ENCODE results near the gene ZC3HAV1.
"Not testable (repeated sequence)": the region's sequence is repeated elsewhere in the genome, so short reads cannot be mapped to it uniquely, and the experiment has no call there.

The ZC3HAV1 gene

GRCh38 chr7:139112316-139112715, 2.8 kb upstream of the ZC3HAV1 start:
- DNase-seq (ENCODE audit: low spot score): no peak

DNA sequence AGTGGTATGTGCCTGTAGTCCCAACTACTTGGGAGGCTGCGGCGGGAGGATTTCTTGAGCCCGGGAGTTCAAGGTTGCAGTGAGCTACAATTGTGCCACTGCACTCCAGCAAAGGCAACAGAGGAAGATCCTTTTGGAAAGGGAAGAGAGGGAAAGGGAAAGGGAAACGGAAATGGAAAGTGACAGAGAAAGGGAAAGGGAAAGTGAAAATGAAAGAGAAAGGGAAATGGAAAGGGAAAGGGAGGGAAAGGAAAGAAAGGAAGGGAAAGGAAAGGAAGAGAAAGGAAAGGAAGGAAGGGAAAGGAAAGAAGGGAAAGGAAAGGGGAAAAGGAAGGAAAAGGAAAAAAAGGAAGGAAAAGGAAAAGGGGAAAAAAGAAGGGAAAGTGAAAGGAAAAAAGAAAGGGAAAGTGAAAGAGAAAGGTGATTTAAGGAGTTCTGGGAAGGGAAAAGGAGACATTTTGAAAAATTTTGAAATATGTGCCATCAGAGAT, 2.3 kb upstream of the ZC3HAV1 start:
- no peak for DNase-seq (ENCODE audit: low spot score)

- no peak for DNase-seq (ENCODE audit: low spot score)
Measured at GRCh38 chr7:139111147-139111546, 1.6 kb upstream of the ZC3HAV1 start.

GRCh38 chr7:139109983-139110411, 477 bp upstream of the ZC3HAV1 start:
- DNase-seq (ENCODE audit: low spot score): no peak

GRCh38 chr7:139108266-139109187, 993 bp downstream of the ZC3HAV1 start:
- no peak for DNase-seq (ENCODE audit: low spot score)

- DNase-seq (ENCODE audit: low spot score): no peak
Measured at GRCh38 chr7:139106959-139107358, 2.6 kb downstream of the ZC3HAV1 start.

- DNase-seq (ENCODE audit: low spot score): not testable (repeated sequence)
Measured at GRCh38 chr7:139106227-139106626, 3.3 kb downstream of the ZC3HAV1 start.

- DNase-seq (ENCODE audit: low spot score): no peak
Measured at GRCh38 chr7:139105484-139105883, 4.0 kb downstream of the ZC3HAV1 start.

DNA sequence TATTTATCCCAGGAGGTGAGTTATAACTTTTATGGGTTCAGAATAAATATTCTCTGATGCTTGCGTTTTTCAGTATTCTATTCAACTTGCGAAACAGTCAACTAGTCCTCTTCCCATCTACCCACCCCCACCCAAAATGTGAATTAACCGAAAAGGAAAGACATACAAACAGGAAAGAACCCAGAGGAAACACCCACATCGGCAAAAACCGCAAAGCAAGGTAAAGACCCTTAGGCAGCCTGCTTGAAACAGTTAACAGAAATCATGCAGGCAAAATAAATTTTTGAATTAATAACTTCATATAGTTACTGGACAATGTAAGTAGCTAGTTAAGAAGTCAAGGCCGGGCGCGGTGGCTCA, 5.4 kb downstream of the ZC3HAV1 start:
- no peak for DNase-seq (ENCODE audit: low spot score)

DNA sequence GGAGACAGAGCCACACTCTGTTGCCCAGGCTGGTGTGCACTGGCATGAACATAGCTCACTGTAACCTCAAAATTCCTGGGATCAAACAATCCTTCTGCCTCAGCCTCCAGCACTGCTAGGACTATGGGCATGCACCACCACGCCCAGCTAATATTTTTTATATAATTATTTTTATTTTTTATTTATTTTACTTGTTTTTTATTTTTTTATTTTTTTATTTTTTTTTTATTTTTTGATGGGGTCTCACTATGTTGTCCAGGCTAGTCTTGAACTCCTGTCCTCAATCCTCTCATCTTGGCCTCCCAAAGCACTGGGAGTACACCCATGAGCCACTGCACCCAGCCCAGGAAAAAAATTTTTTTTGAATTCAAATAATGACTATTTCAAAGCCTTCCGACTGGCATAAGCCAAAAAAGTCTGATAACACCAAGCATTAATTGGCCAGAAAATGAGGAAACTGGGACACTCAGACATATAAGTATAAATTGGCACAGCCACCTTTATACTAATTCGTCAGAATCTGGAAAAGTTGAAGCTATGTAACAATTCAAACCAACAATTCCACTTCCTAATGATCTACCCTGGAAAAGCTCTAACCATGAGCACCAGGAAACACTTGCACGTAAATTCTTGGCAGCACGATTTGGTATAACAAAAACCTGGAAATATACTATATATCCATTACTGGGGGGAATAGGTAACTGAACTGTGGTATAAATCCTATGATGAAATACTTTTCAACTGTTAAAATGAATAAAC, 6.3 kb downstream of the ZC3HAV1 start:
- DNase-seq (ENCODE audit: low spot score): no peak

DNA sequence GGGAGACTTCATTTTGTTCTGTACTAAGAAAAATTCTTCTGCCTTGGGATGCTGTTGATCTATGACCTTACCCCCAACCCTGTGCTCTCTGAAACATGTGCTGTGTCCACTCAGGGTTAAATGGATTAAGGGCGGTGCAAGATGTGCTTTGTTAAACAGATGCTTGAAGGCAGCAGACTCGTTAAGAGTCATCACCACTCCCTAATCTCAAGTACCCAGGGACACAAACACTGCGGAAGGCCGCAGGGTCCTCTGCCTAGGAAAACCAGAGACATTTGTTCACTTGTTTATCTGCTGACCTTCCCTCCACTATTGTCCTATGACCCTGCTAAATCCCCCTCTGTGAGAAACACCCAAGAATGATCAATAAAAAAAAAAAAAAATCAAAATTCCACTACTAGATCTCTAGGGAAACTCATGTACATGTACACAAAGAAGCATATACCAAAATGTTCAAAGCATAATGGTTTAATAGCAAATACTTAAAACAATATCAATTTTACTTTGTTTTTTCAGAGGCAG, 7.8 kb downstream of the ZC3HAV1 start:
- not testable (repeated sequence) for DNase-seq (ENCODE audit: low spot score)

- DNase-seq (ENCODE audit: low spot score): no peak
Measured at GRCh38 chr7:139099172-139099947, 10.2 kb downstream of the ZC3HAV1 start.

DNA sequence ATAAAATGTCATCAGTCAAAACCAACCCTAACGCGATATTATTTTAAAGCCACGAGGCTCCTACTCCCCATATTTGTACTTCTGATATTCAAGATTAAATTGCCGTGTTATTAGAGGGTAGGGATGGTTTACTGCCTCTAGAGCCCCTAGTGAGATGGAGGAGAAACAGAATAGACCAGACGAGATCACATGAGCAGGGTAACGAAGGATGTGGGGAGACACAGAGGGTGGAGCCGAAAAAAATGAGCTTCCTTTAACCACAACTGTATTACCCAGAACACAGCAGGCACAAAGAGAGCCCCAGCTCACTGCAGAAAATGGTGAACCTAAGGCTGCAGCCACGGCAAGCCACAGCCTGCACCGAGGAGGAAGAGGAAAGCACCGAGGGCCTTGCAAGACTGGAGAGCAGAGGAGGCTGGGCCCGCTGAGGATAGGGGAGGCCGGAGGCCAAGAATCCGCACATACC, 14.3 kb downstream of the ZC3HAV1 start:
- no peak for DNase-seq (ENCODE audit: low spot score)

DNA sequence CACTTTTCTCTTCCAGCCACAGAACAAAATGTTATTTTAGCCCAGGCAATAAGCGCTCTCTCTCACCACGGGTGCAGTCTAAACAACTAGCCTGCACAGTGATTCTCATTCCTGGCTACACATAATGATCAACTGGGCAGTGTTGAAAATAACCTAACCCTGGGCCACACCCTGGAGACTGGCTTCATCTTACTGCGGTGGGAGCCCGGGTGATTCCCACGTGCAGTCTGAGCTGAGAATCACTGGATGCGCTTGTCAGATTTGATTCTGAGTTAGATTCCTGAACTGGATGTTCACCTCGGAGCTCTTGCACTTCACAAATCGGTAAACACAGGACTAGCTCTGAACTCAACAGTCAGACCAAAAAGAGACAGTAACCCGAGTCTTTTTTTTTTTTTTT, 14.9 kb downstream of the ZC3HAV1 start:
- no peak for DNase-seq (ENCODE audit: low spot score)

GRCh38 chr7:139094030-139094429, 15.5 kb downstream of the ZC3HAV1 start:
- no peak for DNase-seq (ENCODE audit: low spot score)

DNA sequence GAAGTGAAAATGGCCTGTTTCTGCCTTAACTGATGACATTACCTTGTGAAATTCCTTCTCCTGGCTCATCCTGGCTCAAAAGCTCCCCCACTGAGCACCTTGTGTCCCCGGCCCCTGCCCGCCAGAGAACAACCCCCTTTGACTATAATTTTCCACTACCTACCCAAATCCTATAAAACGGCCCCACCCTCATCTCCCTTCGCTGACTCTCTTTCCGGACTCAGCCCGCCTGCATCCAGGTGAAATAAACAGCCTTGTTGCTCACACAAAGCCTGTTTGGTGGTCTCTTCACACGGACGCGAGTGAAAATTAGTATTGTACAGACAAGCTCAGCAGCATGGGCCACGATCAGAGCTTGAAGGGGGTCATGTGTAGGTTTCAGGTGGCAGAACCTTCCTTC, 16.0 kb downstream of the ZC3HAV1 start:
- DNase-seq (ENCODE audit: low spot score): not testable (repeated sequence)

- no peak for DNase-seq (ENCODE audit: low spot score)
Measured at GRCh38 chr7:139092090-139092796, 17.3 kb downstream of the ZC3HAV1 start.

DNA sequence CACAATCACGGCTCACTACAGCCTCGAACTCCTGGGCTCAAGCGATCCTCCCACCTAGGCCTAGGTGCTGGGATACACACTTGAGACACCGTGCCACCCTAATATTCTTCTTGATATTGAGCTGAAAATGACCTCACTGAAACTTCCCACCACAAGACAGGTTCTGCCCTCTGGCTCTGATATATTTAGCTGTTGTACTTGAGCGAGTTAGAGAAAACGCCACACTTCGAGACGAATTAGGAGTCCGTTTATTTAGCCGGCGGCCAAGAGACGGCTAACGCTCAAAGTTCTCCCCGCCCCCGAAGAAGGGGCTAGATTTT, 17.9 kb downstream of the ZC3HAV1 start:
- DNase-seq (ENCODE audit: low spot score): no peak

DNA sequence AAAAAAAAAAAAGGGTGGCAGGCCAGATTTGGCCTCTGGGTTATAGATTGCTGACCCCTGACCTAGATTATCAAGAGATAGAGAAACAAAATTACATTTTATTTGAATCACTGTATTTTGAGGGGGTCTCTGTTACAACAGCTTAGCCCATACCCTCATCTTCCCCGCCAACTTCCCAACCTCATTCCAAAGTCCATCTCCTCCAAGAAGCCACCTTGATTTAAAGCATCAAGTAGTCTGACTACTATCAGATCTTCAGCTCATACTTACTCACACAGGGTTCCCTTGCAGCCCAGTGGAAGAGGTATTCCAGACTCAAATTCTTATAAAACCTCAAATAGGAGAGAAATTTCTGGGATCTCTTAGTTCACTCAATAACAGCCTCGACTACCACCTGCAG, 20.4 kb downstream of the ZC3HAV1 start:
- no peak for DNase-seq (ENCODE audit: low spot score)

- no peak for DNase-seq (ENCODE audit: low spot score)
Measured at GRCh38 chr7:139088268-139088667, 21.3 kb downstream of the ZC3HAV1 start.

- DNase-seq (ENCODE audit: low spot score): no peak
Measured at GRCh38 chr7:139087212-139087611, 22.3 kb downstream of the ZC3HAV1 start.

All from putamen (tissue), 1 donor.